AG04449 (cell line): ENCODE data around the gene SLC23A1.

ENCODE experiments used
- CTCF ChIA-PET: fragments of 350-600 bp; formaldehyde crosslinking; extraction: SDS; loops from one replicate; lab custom pipeline; 2021; ENCODE audit warnings: antibody characterized with exemption; lab: Yijun Ruan, JAX
- POLR2A ChIA-PET: fragments of 400-600, 350-600 bp; formaldehyde crosslinking; extraction: SDS; loops from one replicate; lab custom pipeline; 2020; ENCODE audit warnings: antibody characterized with exemption, inconsistent platforms; lab: Yijun Ruan, JAX
- DNase-seq: peaks from one replicate; pipeline ENCODE4 v3.0.0-alpha.2; 2010; ENCODE audit warnings: low read depth, low spot score
- H3K4me3 ChIP-seq: 2 replicates; pipeline ENCODE4 v1.5.1; 2011; ENCODE audit warnings: low read depth, mild to moderate bottlenecking, control low read depth, low read length
- TF ChIP-seq, protein P1 (sequence below): IDR thresholded peaks from one replicate; pipeline ENCODE4 v1.5.1; 2011; ENCODE audit warnings: mild to moderate bottlenecking, moderate library complexity, low read length, control low read depth, inconsistent platforms; ENCODE audit not compliant: insufficient read depth; ENCODE audit errors: missing control alignments

SLC23A1 gene

DNA sequence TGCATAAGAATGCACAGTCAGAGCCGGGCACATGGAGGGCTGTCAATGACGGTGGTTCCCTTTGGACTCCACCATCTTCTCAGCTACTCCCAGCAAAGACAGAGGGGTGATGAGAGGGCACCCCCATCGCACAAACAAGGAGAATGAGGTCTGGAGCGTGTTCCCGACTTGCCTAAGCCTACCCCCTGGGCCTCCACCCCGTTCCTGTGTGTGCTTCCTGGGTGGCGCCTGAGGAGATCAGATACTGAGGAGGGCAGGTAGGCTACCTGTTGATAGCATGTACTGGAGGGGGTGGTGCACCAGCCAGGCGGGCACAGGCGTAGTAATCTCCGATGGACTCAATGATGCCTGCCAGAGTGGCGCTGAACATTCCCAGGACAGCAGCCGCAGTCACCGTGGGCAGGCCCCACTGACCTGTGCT lies 4.1 kb downstream of the SLC23A1 start:
- CTCF ChIA-PET, result interaction anchor here (1.3 kb wide), 1 partner anchor 16 kb away, joined by 4 read pairs; the partner anchor contains the start of gene PROB1
- POLR2A ChIA-PET, result no interaction called here
- TF ChIP-seq, protein P1, sequence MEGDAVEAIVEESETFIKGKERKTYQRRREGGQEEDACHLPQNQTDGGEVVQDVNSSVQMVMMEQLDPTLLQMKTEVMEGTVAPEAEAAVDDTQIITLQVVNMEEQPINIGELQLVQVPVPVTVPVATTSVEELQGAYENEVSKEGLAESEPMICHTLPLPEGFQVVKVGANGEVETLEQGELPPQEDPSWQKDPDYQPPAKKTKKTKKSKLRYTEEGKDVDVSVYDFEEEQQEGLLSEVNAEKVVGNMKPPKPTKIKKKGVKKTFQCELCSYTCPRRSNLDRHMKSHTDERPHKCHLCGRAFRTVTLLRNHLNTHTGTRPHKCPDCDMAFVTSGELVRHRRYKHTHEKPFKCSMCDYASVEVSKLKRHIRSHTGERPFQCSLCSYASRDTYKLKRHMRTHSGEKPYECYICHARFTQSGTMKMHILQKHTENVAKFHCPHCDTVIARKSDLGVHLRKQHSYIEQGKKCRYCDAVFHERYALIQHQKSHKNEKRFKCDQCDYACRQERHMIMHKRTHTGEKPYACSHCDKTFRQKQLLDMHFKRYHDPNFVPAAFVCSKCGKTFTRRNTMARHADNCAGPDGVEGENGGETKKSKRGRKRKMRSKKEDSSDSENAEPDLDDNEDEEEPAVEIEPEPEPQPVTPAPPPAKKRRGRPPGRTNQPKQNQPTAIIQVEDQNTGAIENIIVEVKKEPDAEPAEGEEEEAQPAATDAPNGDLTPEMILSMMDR, result no peak

DNA sequence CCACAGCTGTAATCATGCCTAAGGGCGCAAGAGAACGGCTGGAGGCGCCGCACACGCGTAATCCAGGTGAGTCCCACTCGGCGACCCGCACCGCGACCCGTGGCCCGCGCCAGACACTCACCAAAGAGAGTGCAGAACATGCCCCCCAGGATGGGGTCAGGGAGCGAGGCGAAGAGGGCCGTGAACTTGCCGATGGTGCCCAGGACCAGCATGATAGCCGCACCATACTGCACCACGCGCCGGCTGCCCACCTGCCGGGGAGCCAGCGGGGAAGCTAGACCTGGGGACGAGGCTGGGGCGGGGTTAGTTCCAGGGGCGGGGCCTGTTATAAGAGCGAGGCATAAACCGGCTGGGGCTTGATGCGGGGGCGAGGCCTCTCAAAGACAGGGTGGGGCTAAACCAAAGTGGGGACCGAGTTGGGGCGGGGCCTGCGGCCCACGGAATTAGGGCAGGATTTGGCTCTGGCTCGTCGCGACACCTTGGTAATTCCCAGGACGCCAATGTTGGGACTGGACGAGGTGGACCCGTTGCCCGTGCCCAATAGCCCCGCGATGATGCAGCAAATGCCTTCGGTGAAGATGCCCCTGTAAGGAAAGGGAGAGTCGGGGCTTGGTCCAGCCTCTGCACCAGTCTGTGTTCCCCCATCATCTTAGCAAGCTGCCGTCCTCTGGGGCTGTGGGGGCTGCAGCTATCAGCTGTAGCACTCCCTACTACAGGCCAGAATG lies 4.8 kb downstream of the SLC23A1 start:
- CTCF ChIA-PET, result interaction anchor here (1.3 kb wide), 1 partner anchor 17 kb away, joined by 4 read pairs; the partner anchor contains the start of gene PROB1
- POLR2A ChIA-PET, result no interaction called here
- TF ChIP-seq, protein P1, result no peak

More for the DNA sequence above, 4.1 kb downstream of the SLC23A1 start:
- H3K4me3 ChIP-seq, result no peak overlapping the region
- DNase-seq, result no peak

DNA sequence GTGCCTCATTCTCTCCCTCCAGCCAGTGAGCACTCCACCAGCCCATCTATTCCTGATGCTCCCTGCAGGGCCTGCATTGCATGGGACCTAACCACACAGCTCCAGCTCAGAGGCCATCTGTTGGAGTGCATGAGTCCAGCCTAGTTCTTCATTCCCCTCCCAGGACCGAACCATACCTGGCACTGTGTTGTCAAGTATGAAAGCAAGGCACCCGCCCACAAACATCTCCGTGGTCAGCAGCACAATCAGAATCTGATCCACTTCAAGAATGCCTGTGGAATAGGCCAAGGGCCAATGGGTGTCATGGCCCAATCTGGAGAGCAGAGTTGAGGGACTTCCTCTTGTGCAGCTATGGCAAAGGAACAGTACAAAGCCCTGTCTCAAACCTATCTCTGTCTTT lies 5.9 kb downstream of the SLC23A1 start:
- no peak for DNase-seq
- H3K4me3 ChIP-seq, result no peak overlapping the region
- TF ChIP-seq, protein P1, result no peak
- CTCF ChIA-PET, result interaction anchor here (1.3 kb wide), 1 partner anchor 14 kb away, joined by 3 read pairs; no protein-coding TSS in a partner anchor
- POLR2A ChIA-PET, result no interaction called here

More for the DNA sequence above, 4.8 kb downstream of the SLC23A1 start:
- no peak for DNase-seq
- H3K4me3 ChIP-seq, result no peak overlapping the region

DNA sequence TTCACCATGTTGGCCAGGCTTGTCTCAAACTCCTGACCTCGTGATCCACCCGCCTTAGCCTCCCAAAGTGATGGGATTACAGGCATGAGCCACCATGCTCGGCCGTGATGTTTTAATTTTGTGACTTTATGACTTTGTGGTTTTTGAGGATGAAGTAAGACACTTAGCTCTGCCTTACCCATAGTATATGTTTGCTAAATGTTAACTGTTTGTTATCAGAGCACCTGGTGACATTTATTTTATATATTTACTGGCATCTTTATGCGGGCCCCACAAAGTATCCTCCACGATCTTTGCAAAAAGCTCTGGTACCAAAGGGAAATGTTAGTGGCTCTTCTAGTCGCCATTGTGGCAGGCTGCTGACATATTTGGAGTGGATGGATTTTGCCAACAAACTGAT lies 6.7 kb downstream of the SLC23A1 start:
- TF ChIP-seq, protein P1, result no peak
- POLR2A ChIA-PET, result interaction anchor here (0.6 kb wide), 1 partner anchor 952 kb away, joined by 3 read pairs; no protein-coding TSS in a partner anchor
- H3K4me3 ChIP-seq, result no peak overlapping the region
- CTCF ChIA-PET, result interaction anchor here (1.3 kb wide), 1 partner anchor 15 kb away, joined by 3 read pairs; no protein-coding TSS in a partner anchor
- no peak for DNase-seq

DNA sequence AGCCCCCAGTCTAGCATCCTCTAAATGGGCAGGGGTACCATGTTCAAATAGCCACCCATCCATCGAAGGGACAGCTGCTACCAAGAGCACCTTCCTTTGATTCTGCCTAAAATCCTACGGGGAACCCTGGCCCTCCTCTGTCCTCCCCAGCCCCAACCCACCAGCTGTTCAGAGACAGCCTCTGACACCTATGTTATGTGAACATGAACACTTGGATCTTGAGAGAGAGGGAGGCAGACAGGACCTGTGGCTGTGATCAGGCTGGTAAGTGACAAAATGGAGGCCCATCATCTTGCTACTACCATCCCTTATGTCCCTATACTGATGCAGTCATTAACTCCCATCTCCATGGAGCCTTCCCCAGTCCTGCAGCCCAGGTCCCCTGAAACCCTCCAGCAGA lies 8.2 kb downstream of the SLC23A1 start:
- CTCF ChIA-PET, result interaction anchor here (1.0 kb wide), 1 partner anchor 16 kb away, joined by 4 read pairs; no protein-coding TSS in a partner anchor

More for the DNA sequence above, 8.2 kb downstream of the SLC23A1 start:
- TF ChIP-seq, protein P1, result no peak
- DNase-seq, result no peak
- POLR2A ChIA-PET, result interaction anchor here (0.7 kb wide), 1 partner anchor 101 kb away, joined by 3 read pairs; no protein-coding TSS in a partner anchor
- H3K4me3 ChIP-seq, result no peak overlapping the region
